Ascending aorta (tissue), 2 donors: ENCODE results near the gene TMOD1. TPM values are rescaled to one million over a fixed set of nuclear protein-coding genes. Genes with fewer than 3 reads are reported as not detected.

Source experiments
- DNase-seq, 2 donors: peaks; one replicate each; pipeline ENCODE4 v3.0.0-alpha.2; 2019; ENCODE audit warnings: low spot score in 2 of 2
- H3K27ac ChIP-seq, 2 donors: fragments of 200-600 bp; sonication (generic); one replicate each; pipeline ENCODE4 v1.5.1; 2016 to 2017; ENCODE audit warnings: mild to moderate bottlenecking in 1 of 2
- H3K27me3 ChIP-seq: fragments of 200-600 bp; sonication (generic); one replicate; pipeline ENCODE4 v1.5.1; 2017
- H3K36me3 ChIP-seq, 2 donors: fragments of 200-600 bp; sonication (generic); one replicate each; pipeline ENCODE4 v1.5.1; 2016
- H3K4me1 ChIP-seq, 2 donors: fragments of 200-600 bp; sonication (generic); one replicate each; pipeline ENCODE4 v1.5.1; 2016 to 2017; ENCODE audit warnings: mild to moderate bottlenecking in 1 of 2
- H3K4me3 ChIP-seq, 2 donors: fragments of 200-600 bp; sonication (generic); one replicate each; pipeline ENCODE4 v1.5.1; 2016 to 2017; ENCODE audit warnings: mild to moderate bottlenecking in 1 of 2
- H3K9me3 ChIP-seq, 2 donors: fragments of 200-600 bp; sonication (generic); one replicate each; pipeline ENCODE4 v1.5.1; 2016
- intact Hi-C: fragments of 100-400 bp; cut with DNase I; formaldehyde crosslinking; loops from one replicate; pipeline ENCODE4 v1.15.1; 2023
- total RNA-seq: library from RNA; depleted of rRNA; stranded (reverse); fragments of >200 nt; gene quantifications from one replicate; pipeline ENCODE4 v1.1.0, GENCODE V29; 2016
- TF ChIP-seq, protein P1 (sequence below), 3 experiments: fragments of 200-600 bp in 2 of 3; fragments of 450-650 bp in 1 of 3; sonication (generic) in 2 of 3; IDR thresholded peaks; one replicate each; pipeline ENCODE4 v1.5.1; 2016 to 2019; ENCODE audit warnings: antibody characterized with exemption in 3 of 3, mild to moderate bottlenecking in 1 of 3, moderate library complexity in 1 of 3

TMOD1 gene
- total RNA-seq, 1 donor from 2014 or later: 17.1 TPM

DNA sequence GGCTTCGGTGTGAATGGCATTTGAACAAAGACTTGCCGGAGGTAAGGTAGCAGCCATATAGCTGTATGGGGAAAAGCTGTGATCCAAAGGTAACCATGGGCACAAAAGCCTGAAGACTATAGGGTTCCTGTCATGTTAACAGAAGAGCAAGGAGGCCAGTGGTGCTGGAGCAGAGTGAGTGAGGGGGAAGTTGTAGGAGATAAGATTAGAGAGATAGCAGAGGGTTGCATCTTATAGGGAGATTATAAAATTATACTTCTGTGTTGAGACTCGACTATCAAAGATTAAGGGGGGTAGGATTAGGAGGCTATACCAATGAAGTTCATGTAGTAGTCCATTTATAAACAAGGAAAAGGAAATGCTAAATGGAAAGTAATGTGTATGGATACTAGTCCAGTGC, 135.4 kb downstream of the TMOD1 start:
- Histone ChIP-seq H3K36me3 (peaks cover 0 to 4% of the 10 kb centered on the region in 2 donors), H3K27me3 (no peaks in the 10 kb centered on the region), H3K4me3 (no peak overlapping the region), H3K4me1 (peaks cover 10 to 17% of the 10 kb centered on the region in 2 donors), H3K27ac (no peak overlapping the region), H3K9me3 (no peaks in the 10 kb centered on the region)
- TF ChIP-seq, protein P1, sequence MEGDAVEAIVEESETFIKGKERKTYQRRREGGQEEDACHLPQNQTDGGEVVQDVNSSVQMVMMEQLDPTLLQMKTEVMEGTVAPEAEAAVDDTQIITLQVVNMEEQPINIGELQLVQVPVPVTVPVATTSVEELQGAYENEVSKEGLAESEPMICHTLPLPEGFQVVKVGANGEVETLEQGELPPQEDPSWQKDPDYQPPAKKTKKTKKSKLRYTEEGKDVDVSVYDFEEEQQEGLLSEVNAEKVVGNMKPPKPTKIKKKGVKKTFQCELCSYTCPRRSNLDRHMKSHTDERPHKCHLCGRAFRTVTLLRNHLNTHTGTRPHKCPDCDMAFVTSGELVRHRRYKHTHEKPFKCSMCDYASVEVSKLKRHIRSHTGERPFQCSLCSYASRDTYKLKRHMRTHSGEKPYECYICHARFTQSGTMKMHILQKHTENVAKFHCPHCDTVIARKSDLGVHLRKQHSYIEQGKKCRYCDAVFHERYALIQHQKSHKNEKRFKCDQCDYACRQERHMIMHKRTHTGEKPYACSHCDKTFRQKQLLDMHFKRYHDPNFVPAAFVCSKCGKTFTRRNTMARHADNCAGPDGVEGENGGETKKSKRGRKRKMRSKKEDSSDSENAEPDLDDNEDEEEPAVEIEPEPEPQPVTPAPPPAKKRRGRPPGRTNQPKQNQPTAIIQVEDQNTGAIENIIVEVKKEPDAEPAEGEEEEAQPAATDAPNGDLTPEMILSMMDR (IDR thresholded peaks at IDR 0.05): no peak
- intact Hi-C loops: no loop called here
- no peak for DNase-seq

DNA sequence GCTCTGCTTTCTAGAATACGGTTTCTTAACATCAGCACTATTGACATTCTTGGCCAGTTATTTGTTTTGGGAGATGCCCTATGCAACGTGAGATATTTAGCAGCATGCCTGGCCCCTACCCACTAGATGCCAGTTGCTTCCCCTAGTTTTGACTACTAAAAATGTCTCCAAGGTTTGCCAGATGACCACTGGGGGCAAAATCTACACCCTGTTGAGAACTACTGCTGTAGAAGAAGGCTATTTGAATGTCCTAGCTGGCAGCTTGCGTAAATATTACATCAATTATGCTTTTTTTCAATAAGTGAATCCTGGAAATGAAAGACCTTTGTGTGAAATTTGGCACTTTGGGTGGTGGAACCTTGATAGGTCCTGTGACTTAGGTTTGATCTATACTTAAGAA, 137.2 kb downstream of the TMOD1 start:
- H3K36me3 ChIP-seq: peaks cover 7 to 20% of the 10 kb centered on the region in 2 donors
- no peak for DNase-seq
- TF ChIP-seq, protein P1 (IDR thresholded peaks at IDR 0.05): no peak
- H3K27ac ChIP-seq: no peak overlapping the region
- no peaks in the 10 kb centered on the region for H3K27me3 ChIP-seq
- no peaks in the 10 kb centered on the region for H3K9me3 ChIP-seq
- H3K4me3 ChIP-seq: no peak overlapping the region
- intact Hi-C loops: no loop called here
- H3K4me1 ChIP-seq: peaks cover 10 to 17% of the 10 kb centered on the region in 2 donors

DNA sequence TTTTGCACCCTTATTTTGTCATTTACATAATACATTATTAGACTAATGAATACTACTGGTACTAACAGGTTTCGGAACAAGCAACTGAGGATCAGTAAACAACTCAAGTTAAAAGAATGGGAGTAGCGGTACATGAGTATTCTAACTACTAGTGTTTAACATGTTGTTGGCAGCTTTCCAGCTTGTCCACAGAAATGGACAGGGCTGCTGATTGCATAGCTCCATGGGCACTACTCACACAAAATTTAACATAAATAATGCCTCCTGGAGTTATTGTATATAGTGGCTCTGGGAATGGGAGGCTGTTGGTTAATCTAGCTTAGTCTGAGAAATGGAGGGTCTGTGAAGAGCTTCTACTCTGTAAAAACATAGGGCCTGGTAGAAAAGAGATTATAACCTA, 138.9 kb downstream of the TMOD1 start:
- H3K27ac ChIP-seq: no peak overlapping the region
- no peaks in the 10 kb centered on the region for H3K9me3 ChIP-seq
- no peaks in the 10 kb centered on the region for H3K27me3 ChIP-seq
- intact Hi-C loops: no loop called here
- peaks cover 7 to 12% of the 10 kb centered on the region in 2 donors for H3K4me1 ChIP-seq
- no peak for DNase-seq
- H3K36me3 ChIP-seq: peaks cover 19 to 36% of the 10 kb centered on the region in 2 donors
- TF ChIP-seq, protein P1 (IDR thresholded peaks at IDR 0.05): no peak
- H3K4me3 ChIP-seq: no peak overlapping the region

DNA sequence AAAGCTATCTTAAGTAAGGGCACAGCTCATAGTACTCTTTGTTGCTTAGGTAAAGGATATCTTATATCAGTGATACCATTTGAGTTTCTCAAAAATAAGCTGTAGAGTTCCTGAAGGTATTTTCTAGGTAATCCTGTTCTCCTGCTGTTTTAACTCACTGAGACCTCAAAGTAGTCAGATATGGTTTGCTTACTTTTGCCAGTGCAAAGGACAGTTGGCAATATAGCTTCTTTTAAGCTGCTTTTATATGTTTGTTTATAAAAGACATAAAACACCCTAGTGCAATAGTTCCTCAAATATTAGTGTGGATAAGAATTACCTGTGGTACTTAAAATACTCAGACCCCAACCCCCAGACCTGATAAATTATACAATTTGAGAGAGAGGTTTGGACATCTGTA, 144.3 kb downstream of the TMOD1 start:
- H3K36me3 ChIP-seq: peaks cover 36 to 77% of the 10 kb centered on the region in 2 donors
- intact Hi-C loops: no loop called here

DNA sequence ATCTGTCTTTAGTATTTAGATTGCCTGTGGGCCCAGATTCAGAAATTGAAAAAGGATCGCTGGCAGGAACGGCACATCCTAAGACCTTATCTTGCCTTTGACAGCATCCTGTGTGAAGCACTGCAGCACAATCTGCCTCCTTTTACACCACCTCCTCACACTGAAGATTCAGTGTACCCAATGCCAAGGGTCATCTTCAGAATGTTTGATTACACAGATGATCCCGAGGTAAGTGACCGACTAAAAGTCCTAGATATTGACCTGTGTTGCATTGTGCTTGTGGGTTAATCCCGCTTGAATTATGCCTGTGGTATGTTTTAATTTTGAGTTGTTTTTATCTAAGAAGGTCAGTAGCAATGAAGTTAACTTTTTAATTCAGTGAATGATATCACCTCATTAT, 146.5 kb downstream of the TMOD1 start:
- intact Hi-C loops: no loop called here
- peaks cover 35 to 73% of the 10 kb centered on the region in 2 donors for H3K36me3 ChIP-seq

More for the DNA sequence above, 144.3 kb downstream of the TMOD1 start:
- DNase-seq: no peak
- Histone ChIP-seq H3K27me3 (no peaks in the 10 kb centered on the region), H3K4me3 (no peak overlapping the region), H3K4me1 (no peaks in the 10 kb centered on the region), H3K27ac (no peak overlapping the region), H3K9me3 (no peaks in the 10 kb centered on the region)
- TF ChIP-seq, protein P1 (IDR thresholded peaks at IDR 0.05): no peak

More for the DNA sequence above, 146.5 kb downstream of the TMOD1 start:
- TF ChIP-seq, protein P1 (IDR thresholded peaks at IDR 0.05): no peak
- Histone ChIP-seq H3K4me1 (peaks cover 0 to 4% of the 10 kb centered on the region in 2 donors), H3K9me3 (no peaks in the 10 kb centered on the region), H3K27ac (no peak overlapping the region), H3K27me3 (no peaks in the 10 kb centered on the region), H3K4me3 (no peak overlapping the region)
- no peak for DNase-seq

Other genes with a start within 250 kb of the TMOD1 start
- gene CCDC180, start 194.0 kb upstream of the TMOD1 start, total RNA-seq: 4.8 TPM
- 3.0 TPM for gene TDRD7, start 89.6 kb upstream of the TMOD1 start, total RNA-seq
- gene TSTD2, start 131.7 kb downstream of the TMOD1 start, total RNA-seq: 1.4 TPM
- gene NCBP1, start 132.2 kb downstream of the TMOD1 start, total RNA-seq: 5.1 TPM
- gene XPA, start 195.7 kb downstream of the TMOD1 start, total RNA-seq: 3.2 TPM